Measurements from ENCODE around the gene UCP1.

The UCP1 gene
- 0 reads per million in 3 donors for total RNA-seq

- Histone ChIP-seq H3K4me3 (ENCODE audit: insufficient read depth, low read depth, low read length, poor library complexity, severe bottlenecking) (peak within 1 kb of the TSS; percentile 28), H3K4me1 (ENCODE audit: control insufficient read depth, insufficient read depth, low read length, poor library complexity, severe bottlenecking) (peaks cover 15% of the 10 kb centered on the region), H3K36me3 (ENCODE audit: control insufficient read depth, insufficient read depth, low read length) (no peaks in the 10 kb centered on the region), H3K27me3 (replicated peaks; ENCODE audit: control insufficient read depth, insufficient read depth, low read length, poor library complexity, severe bottlenecking) (peaks cover 19% of the 10 kb centered on the region), H3K9me3 (ENCODE audit: control insufficient read depth, low read length) (no peaks in the 10 kb centered on the region), H3K27ac (ENCODE audit: insufficient read depth, low read length, poor library complexity, severe bottlenecking) (no peak within 1 kb of the TSS)
- no peak for DNase-seq
Observed at GRCh38 chr4:140568507-140569306, at the start of gene UCP1. UCP1 (minus strand) TSS chr4:140568961; CDS start chr4:140568729, 232 bp downstream.

GRCh38 chr4:140617499-140618248 lies 48.9 kb upstream of the UCP1 start:
- no peaks in the 10 kb centered on the region for H3K36me3 ChIP-seq (ENCODE audit: control insufficient read depth, insufficient read depth, low read length)
- no peak for DNase-seq
- H3K27me3 ChIP-seq (replicated peaks; ENCODE audit: control insufficient read depth, insufficient read depth, low read length, poor library complexity, severe bottlenecking): no peaks in the 10 kb centered on the region
- no peak overlapping the region for H3K27ac ChIP-seq (ENCODE audit: insufficient read depth, low read length, poor library complexity, severe bottlenecking)
- no peaks in the 10 kb centered on the region for H3K9me3 ChIP-seq (ENCODE audit: control insufficient read depth, low read length)
- H3K4me1 ChIP-seq (ENCODE audit: control insufficient read depth, insufficient read depth, low read length, poor library complexity, severe bottlenecking): no peaks in the 10 kb centered on the region
- no peak overlapping the region for H3K4me3 ChIP-seq (ENCODE audit: insufficient read depth, low read depth, low read length, poor library complexity, severe bottlenecking)

- no peaks in the 10 kb centered on the region for H3K36me3 ChIP-seq (ENCODE audit: control insufficient read depth, insufficient read depth, low read length)
- H3K4me1 ChIP-seq (ENCODE audit: control insufficient read depth, insufficient read depth, low read length, poor library complexity, severe bottlenecking): no peaks in the 10 kb centered on the region
- H3K4me3 ChIP-seq (ENCODE audit: insufficient read depth, low read depth, low read length, poor library complexity, severe bottlenecking): no peak overlapping the region
- no peak for DNase-seq
- no peak overlapping the region for H3K27ac ChIP-seq (ENCODE audit: insufficient read depth, low read length, poor library complexity, severe bottlenecking)
- H3K27me3 ChIP-seq (replicated peaks; ENCODE audit: control insufficient read depth, insufficient read depth, low read length, poor library complexity, severe bottlenecking): no peaks in the 10 kb centered on the region
- no peaks in the 10 kb centered on the region for H3K9me3 ChIP-seq (ENCODE audit: control insufficient read depth, low read length)
Observed at GRCh38 chr4:140615451-140615850, 46.7 kb upstream of the UCP1 start.

GRCh38 chr4:140612357-140612756 lies 43.6 kb upstream of the UCP1 start:
- DNase-seq: no peak
- H3K27ac ChIP-seq (ENCODE audit: insufficient read depth, low read length, poor library complexity, severe bottlenecking): no peak overlapping the region
- H3K36me3 ChIP-seq (ENCODE audit: control insufficient read depth, insufficient read depth, low read length): no peaks in the 10 kb centered on the region
- H3K9me3 ChIP-seq (ENCODE audit: control insufficient read depth, low read length): no peaks in the 10 kb centered on the region
- no peaks in the 10 kb centered on the region for H3K4me1 ChIP-seq (ENCODE audit: control insufficient read depth, insufficient read depth, low read length, poor library complexity, severe bottlenecking)
- no peaks in the 10 kb centered on the region for H3K27me3 ChIP-seq (replicated peaks; ENCODE audit: control insufficient read depth, insufficient read depth, low read length, poor library complexity, severe bottlenecking)
- H3K4me3 ChIP-seq (ENCODE audit: insufficient read depth, low read depth, low read length, poor library complexity, severe bottlenecking): no peak overlapping the region

GRCh38 chr4:140611854-140612253 lies 43.1 kb upstream of the UCP1 start:
- H3K4me1 ChIP-seq (ENCODE audit: control insufficient read depth, insufficient read depth, low read length, poor library complexity, severe bottlenecking): no peaks in the 10 kb centered on the region
- no peaks in the 10 kb centered on the region for H3K9me3 ChIP-seq (ENCODE audit: control insufficient read depth, low read length)
- no peaks in the 10 kb centered on the region for H3K27me3 ChIP-seq (replicated peaks; ENCODE audit: control insufficient read depth, insufficient read depth, low read length, poor library complexity, severe bottlenecking)
- no peak overlapping the region for H3K27ac ChIP-seq (ENCODE audit: insufficient read depth, low read length, poor library complexity, severe bottlenecking)
- no peak for DNase-seq
- no peak overlapping the region for H3K4me3 ChIP-seq (ENCODE audit: insufficient read depth, low read depth, low read length, poor library complexity, severe bottlenecking)
- no peaks in the 10 kb centered on the region for H3K36me3 ChIP-seq (ENCODE audit: control insufficient read depth, insufficient read depth, low read length)

- no peaks in the 10 kb centered on the region for H3K36me3 ChIP-seq (ENCODE audit: control insufficient read depth, insufficient read depth, low read length)
- no peaks in the 10 kb centered on the region for H3K9me3 ChIP-seq (ENCODE audit: control insufficient read depth, low read length)
- H3K27me3 ChIP-seq (replicated peaks; ENCODE audit: control insufficient read depth, insufficient read depth, low read length, poor library complexity, severe bottlenecking): no peaks in the 10 kb centered on the region
- no peaks in the 10 kb centered on the region for H3K4me1 ChIP-seq (ENCODE audit: control insufficient read depth, insufficient read depth, low read length, poor library complexity, severe bottlenecking)
- H3K27ac ChIP-seq (ENCODE audit: insufficient read depth, low read length, poor library complexity, severe bottlenecking): no peak overlapping the region
- H3K4me3 ChIP-seq (ENCODE audit: insufficient read depth, low read depth, low read length, poor library complexity, severe bottlenecking): no peak overlapping the region
- no peak for DNase-seq
Observed at GRCh38 chr4:140609548-140610425, 41.0 kb upstream of the UCP1 start.

GRCh38 chr4:140607852-140608251 lies 39.1 kb upstream of the UCP1 start:
- Histone ChIP-seq H3K27ac (ENCODE audit: insufficient read depth, low read length, poor library complexity, severe bottlenecking) (no peak overlapping the region), H3K36me3 (ENCODE audit: control insufficient read depth, insufficient read depth, low read length) (no peaks in the 10 kb centered on the region)

GRCh38 chr4:140604544-140604943 lies 35.8 kb upstream of the UCP1 start:
- Histone ChIP-seq H3K27me3 (replicated peaks; ENCODE audit: control insufficient read depth, insufficient read depth, low read length, poor library complexity, severe bottlenecking) (no peaks in the 10 kb centered on the region), H3K9me3 (ENCODE audit: control insufficient read depth, low read length) (no peaks in the 10 kb centered on the region), H3K4me1 (ENCODE audit: control insufficient read depth, insufficient read depth, low read length, poor library complexity, severe bottlenecking) (no peaks in the 10 kb centered on the region)

More at GRCh38 chr4:140607852-140608251, 39.1 kb upstream of the UCP1 start:
- Histone ChIP-seq H3K27me3 (replicated peaks; ENCODE audit: control insufficient read depth, insufficient read depth, low read length, poor library complexity, severe bottlenecking) (no peaks in the 10 kb centered on the region), H3K4me1 (ENCODE audit: control insufficient read depth, insufficient read depth, low read length, poor library complexity, severe bottlenecking) (no peaks in the 10 kb centered on the region), H3K4me3 (ENCODE audit: insufficient read depth, low read depth, low read length, poor library complexity, severe bottlenecking) (no peak overlapping the region), H3K9me3 (ENCODE audit: control insufficient read depth, low read length) (no peaks in the 10 kb centered on the region)
- DNase-seq: no peak

GRCh38 chr4:140603286-140603685 lies 34.5 kb upstream of the UCP1 start:
- Histone ChIP-seq H3K9me3 (ENCODE audit: control insufficient read depth, low read length) (no peaks in the 10 kb centered on the region), H3K36me3 (ENCODE audit: control insufficient read depth, insufficient read depth, low read length) (no peaks in the 10 kb centered on the region), H3K4me3 (ENCODE audit: insufficient read depth, low read depth, low read length, poor library complexity, severe bottlenecking) (no peak overlapping the region), H3K27ac (ENCODE audit: insufficient read depth, low read length, poor library complexity, severe bottlenecking) (no peak overlapping the region), H3K4me1 (ENCODE audit: control insufficient read depth, insufficient read depth, low read length, poor library complexity, severe bottlenecking) (no peaks in the 10 kb centered on the region), H3K27me3 (replicated peaks; ENCODE audit: control insufficient read depth, insufficient read depth, low read length, poor library complexity, severe bottlenecking) (no peaks in the 10 kb centered on the region)
- DNase-seq: no peak

More at GRCh38 chr4:140604544-140604943, 35.8 kb upstream of the UCP1 start:
- H3K36me3 ChIP-seq (ENCODE audit: control insufficient read depth, insufficient read depth, low read length): no peaks in the 10 kb centered on the region
- no peak overlapping the region for H3K27ac ChIP-seq (ENCODE audit: insufficient read depth, low read length, poor library complexity, severe bottlenecking)
- no peak for DNase-seq
- no peak overlapping the region for H3K4me3 ChIP-seq (ENCODE audit: insufficient read depth, low read depth, low read length, poor library complexity, severe bottlenecking)

Data from effector memory CD4-positive, alpha-beta T cell (primary cell).